Frontal cortex (tissue), 4 donors: ENCODE results near the gene FAM120A. TPM values are rescaled to one million over a fixed set of nuclear protein-coding genes. Genes with fewer than 3 reads are reported as not detected.

ENCODE experiments used
- DNase-seq, 2 donors: peaks; one replicate each; pipeline ENCODE4 v3.0.0; 2012; ENCODE audit warnings: low spot score in 2 of 2
- FAIRE-seq: peaks from 2 replicates; lab custom pipeline; 2012; peaks lifted over from hg19 to GRCh38; lab: Jason Lieb, UNC
- total RNA-seq: library from RNA; depleted of rRNA; stranded (reverse); fragments of >200 nt; gene quantifications from one replicate; pipeline ENCODE4 v1.2.3, GENCODE V29; 2014
- donor health status: control.
- donor health status: control.
- donor health status: control.

FAM120A gene
- total RNA-seq, 1 donor from 2014 or later = 67.7 TPM

GRCh38 chr9:93587651-93588347 is 136.3 kb downstream of the FAM120A start:
- DNase-seq = no peak
- no peak for FAIRE-seq

- FAIRE-seq = no peak
- no peak for DNase-seq
These were observed 137.4 kb downstream of the FAM120A start for GRCh38 chr9:93588641-93589609.

GRCh38 chr9:93589688-93590087 is 138.2 kb downstream of the FAM120A start:
- FAIRE-seq = no peak
- DNase-seq = no peak

GRCh38 chr9:93590609-93591234 is 139.2 kb downstream of the FAM120A start:
- FAIRE-seq (no peak), DNase-seq (no peak)

GRCh38 chr9:93591301-93592007 is 140.0 kb downstream of the FAM120A start:
- DNase-seq = no peak
- no peak for FAIRE-seq

- no peak for DNase-seq
These were observed 140.6 kb downstream of the FAM120A start for GRCh38 chr9:93592008-93592642.

GRCh38 chr9:93592643-93593021 is 141.1 kb downstream of the FAM120A start:
- no peak for DNase-seq
- no peak for FAIRE-seq

More at GRCh38 chr9:93592008-93592642, 140.6 kb downstream of the FAM120A start:
- FAIRE-seq = no peak

- FAIRE-seq = no peak
These were observed 141.7 kb downstream of the FAM120A start for GRCh38 chr9:93593144-93593658.

GRCh38 chr9:93594041-93594756 is 142.7 kb downstream of the FAM120A start:
- DNase-seq = no peak
- FAIRE-seq = no peak

More at GRCh38 chr9:93593144-93593658, 141.7 kb downstream of the FAM120A start:
- no peak for DNase-seq

- FAIRE-seq = no peak
- no peak for DNase-seq
These were observed 144.0 kb downstream of the FAM120A start for GRCh38 chr9:93595461-93595860.

- FAIRE-seq (no peak), DNase-seq (no peak)
These were observed 144.4 kb downstream of the FAM120A start for GRCh38 chr9:93595861-93596365.

GRCh38 chr9:93596399-93596798 is 144.9 kb downstream of the FAM120A start:
- FAIRE-seq = no peak

GRCh38 chr9:93597142-93597706 is 145.7 kb downstream of the FAM120A start:
- FAIRE-seq (no peak), DNase-seq (no peak)

More at GRCh38 chr9:93596399-93596798, 144.9 kb downstream of the FAM120A start:
- DNase-seq = no peak

GRCh38 chr9:93597871-93598646 is 146.6 kb downstream of the FAM120A start:
- no peak for FAIRE-seq

GRCh38 chr9:93598647-93599241 is 147.3 kb downstream of the FAM120A start:
- FAIRE-seq = no peak

More at GRCh38 chr9:93597871-93598646, 146.6 kb downstream of the FAM120A start:
- no peak for DNase-seq

GRCh38 chr9:93599571-93600403 is 148.3 kb downstream of the FAM120A start:
- DNase-seq (no peak), FAIRE-seq (no peak)

More at GRCh38 chr9:93598647-93599241, 147.3 kb downstream of the FAM120A start:
- DNase-seq = no peak
